Sigmoid colon (tissue), 7 donors: ENCODE measurements around the gene ANAPC16. TPM values are rescaled to one million over a fixed set of nuclear protein-coding genes. Genes with fewer than 3 reads are reported as not detected.
"Not testable (repeated sequence)": the region's sequence is repeated elsewhere in the genome, so short reads cannot be mapped to it uniquely, and the experiment has no call there.

Experiments used
- DNase-seq: peaks from one replicate; pipeline ENCODE4 v3.0.0-alpha.2; 2019
- H3K27ac ChIP-seq, 4 donors: fragments of 200-600 bp; sonication (generic); one replicate each; pipeline ENCODE4 v1.5.1; 2016 to 2019; ENCODE audit warnings: mild to moderate bottlenecking in 1 of 4
- H3K27me3 ChIP-seq, 3 donors: fragments of 200-600 bp; sonication (generic); one replicate each; pipeline ENCODE4 v1.5.1; 2019; ENCODE audit warnings: mild to moderate bottlenecking in 1 of 3
- H3K36me3 ChIP-seq, 4 donors: fragments of 200-600 bp; sonication (generic); one replicate each; pipeline ENCODE4 v1.5.1; 2016 to 2019
- H3K4me1 ChIP-seq, 4 donors: fragments of 200-600 bp; sonication (generic); one replicate each; pipeline ENCODE4 v1.5.1; 2017 to 2019
- H3K4me3 ChIP-seq, 4 donors: fragments of 200-600 bp; sonication (generic); one replicate each; pipeline ENCODE4 v1.5.1; 2017 to 2019; ENCODE audit warnings: mild to moderate bottlenecking in 2 of 4, moderate library complexity in 1 of 4
- H3K9me3 ChIP-seq, 4 donors: fragments of 200-600 bp in 3 of 4; sonication (generic) in 3 of 4; one replicate each; pipeline versions ENCODE4 v1.5.1 to v1.6.1; 2013 to 2019
- EP300 ChIP-seq, 4 donors: sonication (generic); formaldehyde crosslinking; IDR thresholded peaks; one replicate each; pipeline ENCODE4 v1.6.1; 2017; ENCODE audit warnings: antibody characterized with exemption in 4 of 4
- POLR2A ChIP-seq, 2 donors: fragments of 450-650 bp; IDR thresholded peaks; one replicate each; pipeline ENCODE4 v1.6.1; 2016; ENCODE audit warnings: antibody characterized with exemption in 2 of 2, mild to moderate bottlenecking in 2 of 2, moderate library complexity in 2 of 2
- POLR2AphosphoS5 ChIP-seq, 4 donors: sonication (generic); formaldehyde crosslinking; IDR thresholded peaks; one replicate each; pipeline ENCODE4 v1.6.1; 2017; ENCODE audit warnings: antibody characterized with exemption in 4 of 4
- WGBS, 2 donors: extraction: QIAGEN DNeasy Blood & Tissue Kit; methylation state at CpG; one replicate each; pipeline ENCODE4 v1.1.7; 2013; 5-methylcytosine and 5-hydroxymethylcytosine counted together
- intact Hi-C: fragments of 100-400 bp; cut with DNase I; formaldehyde crosslinking; loops from one replicate; pipeline ENCODE4 v1.15.1; 2023
- polyA plus RNA-seq, 3 donors: library from polyadenylated mRNA; stranded (reverse); fragments of 200-250 nt; gene quantifications; one replicate each; pipeline ENCODE4 v1.2.3, GENCODE V29; 2013
- total RNA-seq, 4 donors: library from RNA; depleted of rRNA; stranded (reverse); fragments of >200 nt; gene quantifications; one replicate each; pipeline ENCODE4 v1.1.0, GENCODE V29; 2016
- TF ChIP-seq, protein P1 (sequence below), 4 experiments: fragments of 450-650 bp in 3 of 4; fragments of 200-600 bp in 1 of 4; IDR thresholded peaks; one replicate each; pipeline ENCODE4 v1.5.1; 2016 to 2019; ENCODE audit warnings: antibody characterized with exemption in 4 of 4, mild to moderate bottlenecking in 3 of 4, moderate library complexity in 2 of 4
- donor health status: healthy with polysubstance abuse.
- donor health status: Bipolar disorder and iron deficiency.
- donor health status: healthy.

The ANAPC16 gene
- total and polyA plus RNA-seq, 7 donors: 80.0 to 228 (median 187) TPM

DNA sequence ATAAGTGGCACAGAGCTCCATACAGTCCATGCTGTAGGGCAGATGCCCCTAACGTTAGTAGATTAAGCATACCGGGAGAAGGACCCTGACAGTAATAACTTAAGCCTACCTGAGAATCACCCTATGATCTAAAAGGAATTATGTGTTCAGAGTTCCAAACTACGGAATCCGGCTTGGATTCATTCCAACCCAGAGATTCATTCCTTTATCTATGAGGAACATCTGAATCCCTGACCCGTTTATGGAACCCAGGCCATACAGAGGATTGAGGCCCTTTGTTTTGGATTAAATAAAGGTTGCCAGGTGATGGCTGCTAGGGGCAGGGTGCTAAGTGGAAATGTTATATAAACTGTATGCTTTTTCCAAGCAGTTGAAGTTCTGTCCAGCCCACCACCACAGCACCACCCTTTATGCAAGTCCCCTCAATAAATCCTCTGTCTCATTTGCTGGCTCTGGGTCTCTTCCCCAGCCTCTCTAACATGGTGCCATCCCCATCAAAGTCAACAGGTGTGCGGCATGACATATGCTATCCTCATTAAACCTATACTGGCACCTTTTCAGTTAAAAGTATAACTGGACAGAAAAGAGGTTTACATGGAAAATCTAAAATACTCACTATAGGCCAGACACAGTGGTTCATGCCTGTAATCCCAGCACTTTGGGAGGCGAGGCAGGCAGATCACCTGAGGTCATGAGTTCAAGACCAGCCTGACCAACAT, 9.1 kb upstream of the ANAPC16 start:
- H3K4me3 ChIP-seq: no peak overlapping the region
- intact Hi-C loops: no loop called here
- no peak overlapping the region for H3K27ac ChIP-seq

DNA sequence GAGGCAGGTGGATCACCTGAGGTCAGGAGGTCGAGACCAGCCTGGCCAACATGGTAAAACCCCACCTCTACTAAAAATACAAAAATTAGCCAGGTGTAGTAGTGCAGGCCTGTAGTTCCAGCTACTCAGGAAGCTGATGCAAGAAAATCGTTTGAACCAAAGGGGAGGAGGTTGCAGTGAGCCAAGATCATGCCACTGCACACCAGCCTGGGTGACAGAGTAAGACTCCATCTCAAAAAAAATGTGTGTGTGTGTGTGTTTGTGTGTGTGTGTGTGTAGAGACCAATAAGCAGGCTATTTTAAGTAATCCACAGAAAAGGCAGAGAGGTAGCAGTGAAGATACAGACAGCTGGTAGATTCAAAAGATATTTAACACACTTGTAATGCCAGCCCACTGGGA, 7.3 kb upstream of the ANAPC16 start:
- WGBS, 2 donors: 61 to 63% methylated on average over 2 of the region's 2 CpGs

More for the DNA sequence above, 9.1 kb upstream of the ANAPC16 start:
- peaks cover 0 to 97% (median 31%) of the 10 kb centered on the region in 4 donors for H3K36me3 ChIP-seq
- 91 to 92% methylated on average over 7 of the region's 7 CpGs for WGBS, 2 donors
- no peaks in the 10 kb centered on the region for H3K27me3 ChIP-seq
- no peaks in the 10 kb centered on the region for H3K4me1 ChIP-seq
- no peaks in the 10 kb centered on the region for H3K9me3 ChIP-seq
- TF ChIP-seq POLR2AphosphoS5 (IDR thresholded peaks at IDR 0.05) (no peak), EP300 (IDR thresholded peaks at IDR 0.05) (no peak), POLR2A (IDR thresholded peaks at IDR 0.05) (no peak)
- TF ChIP-seq, protein P1, sequence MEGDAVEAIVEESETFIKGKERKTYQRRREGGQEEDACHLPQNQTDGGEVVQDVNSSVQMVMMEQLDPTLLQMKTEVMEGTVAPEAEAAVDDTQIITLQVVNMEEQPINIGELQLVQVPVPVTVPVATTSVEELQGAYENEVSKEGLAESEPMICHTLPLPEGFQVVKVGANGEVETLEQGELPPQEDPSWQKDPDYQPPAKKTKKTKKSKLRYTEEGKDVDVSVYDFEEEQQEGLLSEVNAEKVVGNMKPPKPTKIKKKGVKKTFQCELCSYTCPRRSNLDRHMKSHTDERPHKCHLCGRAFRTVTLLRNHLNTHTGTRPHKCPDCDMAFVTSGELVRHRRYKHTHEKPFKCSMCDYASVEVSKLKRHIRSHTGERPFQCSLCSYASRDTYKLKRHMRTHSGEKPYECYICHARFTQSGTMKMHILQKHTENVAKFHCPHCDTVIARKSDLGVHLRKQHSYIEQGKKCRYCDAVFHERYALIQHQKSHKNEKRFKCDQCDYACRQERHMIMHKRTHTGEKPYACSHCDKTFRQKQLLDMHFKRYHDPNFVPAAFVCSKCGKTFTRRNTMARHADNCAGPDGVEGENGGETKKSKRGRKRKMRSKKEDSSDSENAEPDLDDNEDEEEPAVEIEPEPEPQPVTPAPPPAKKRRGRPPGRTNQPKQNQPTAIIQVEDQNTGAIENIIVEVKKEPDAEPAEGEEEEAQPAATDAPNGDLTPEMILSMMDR (IDR thresholded peaks at IDR 0.05): no peak
- DNase-seq: no peak

DNA sequence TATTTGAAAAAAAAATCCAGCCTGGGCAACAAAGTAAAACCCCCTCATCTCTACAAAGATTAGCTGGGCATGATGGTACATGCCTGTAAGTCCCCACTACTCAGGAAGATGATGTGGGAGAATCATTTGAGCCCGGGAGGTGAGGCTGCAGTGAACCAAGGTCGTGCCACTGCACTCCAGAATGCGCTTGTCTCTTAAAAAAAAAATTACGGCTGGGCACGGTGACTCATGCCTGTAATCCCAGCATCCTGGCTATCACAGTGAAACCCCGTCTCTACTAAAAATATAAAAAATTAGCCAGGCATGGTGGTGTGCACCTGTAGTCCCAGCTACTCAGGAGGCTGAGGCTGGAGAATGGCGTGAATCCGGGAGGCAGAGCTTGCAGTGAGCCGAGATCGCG, 4.4 kb upstream of the ANAPC16 start:
- Histone ChIP-seq H3K36me3 (peaks cover 0 to 61% (median 28%) of the 10 kb centered on the region in 4 donors), H3K4me1 (peaks cover 0 to 11% (median 9%) of the 10 kb centered on the region in 4 donors)
- intact Hi-C loops: loop anchor here (10.0 kb wide), 1 partner anchor 257 kb away; no protein-coding TSS in a partner anchor
- not testable (repeated sequence) for H3K4me3 ChIP-seq, H3K9me3 ChIP-seq, DNase-seq, H3K27me3 ChIP-seq, H3K27ac ChIP-seq
- WGBS, 2 donors: 91 to 94% methylated on average over 11 of the region's 11 CpGs

More for the DNA sequence above, 7.3 kb upstream of the ANAPC16 start:
- H3K9me3 ChIP-seq, H3K4me3 ChIP-seq, H3K4me1 ChIP-seq, intact Hi-C loops, H3K27ac ChIP-seq, DNase-seq, H3K27me3 ChIP-seq: not testable (repeated sequence)
- H3K36me3 ChIP-seq: peaks cover 0 to 86% (median 28%) of the 10 kb centered on the region in 4 donors

DNA sequence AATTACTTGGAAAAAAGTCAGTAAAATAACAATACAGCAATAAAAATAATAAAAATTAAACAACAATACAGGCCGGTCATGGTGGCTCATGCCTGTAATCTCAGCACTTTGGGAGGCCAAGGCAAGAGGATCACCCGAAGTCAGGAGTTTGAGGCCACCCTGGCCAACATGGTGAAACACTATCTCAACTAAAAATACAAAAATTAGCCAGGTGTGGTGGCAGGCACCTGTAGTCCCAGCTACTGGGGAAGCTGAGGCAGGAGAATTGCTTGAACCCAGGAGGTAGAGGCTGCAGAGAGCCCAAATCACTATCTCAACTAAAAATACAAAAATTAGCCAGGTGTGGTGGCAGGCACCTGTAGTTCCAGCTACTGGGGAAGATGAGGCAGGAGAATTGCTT, 4.0 kb upstream of the ANAPC16 start:
- not testable (repeated sequence) for H3K9me3 ChIP-seq, H3K27ac ChIP-seq, H3K4me3 ChIP-seq, H3K27me3 ChIP-seq
- H3K36me3 ChIP-seq: peaks cover 0 to 56% (median 28%) of the 10 kb centered on the region in 4 donors
- 93 to 97% methylated on average over 2 of the region's 2 CpGs for WGBS, 2 donors
- peaks cover 0 to 14% (median 10%) of the 10 kb centered on the region in 4 donors for H3K4me1 ChIP-seq
- DNase-seq: peak; percentile 4
- intact Hi-C loops: loop anchor here (10.0 kb wide), 1 partner anchor 257 kb away; no protein-coding TSS in a partner anchor

DNA sequence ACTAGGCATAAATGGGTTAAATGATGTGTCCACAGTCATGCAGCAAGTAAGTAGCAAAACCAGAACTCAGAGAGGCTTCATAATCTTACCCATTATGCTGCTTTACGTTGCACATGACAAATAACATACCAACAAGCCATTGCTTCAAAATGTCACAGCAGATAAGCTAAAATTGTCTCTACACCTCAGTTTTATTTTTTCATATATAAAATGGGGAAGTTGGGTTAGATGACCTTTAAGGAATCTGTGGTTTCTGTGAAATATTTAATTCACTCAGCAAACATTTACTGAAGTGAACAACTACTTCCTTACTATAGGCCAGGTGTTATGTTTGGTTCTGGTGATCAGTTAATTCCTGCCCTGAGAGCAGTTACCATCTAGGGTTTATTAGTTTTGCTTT, 2.5 kb downstream of the ANAPC16 start:
- Histone ChIP-seq H3K4me1 (peaks cover 0 to 63% (median 48%) of the 10 kb centered on the region in 4 donors), H3K9me3 (no peaks in the 10 kb centered on the region), H3K36me3 (peaks cover 0 to 13% (median 2%) of the 10 kb centered on the region in 4 donors), H3K27ac (peak overlapping the region; percentile 86 to 99 (median 92)), H3K27me3 (no peaks in the 10 kb centered on the region), H3K4me3 (no peak overlapping the region)
- TF ChIP-seq POLR2A (IDR thresholded peaks at IDR 0.05) (no peak), EP300 (IDR thresholded peaks at IDR 0.05) (no peak), POLR2AphosphoS5 (IDR thresholded peaks at IDR 0.05) (no peak)
- TF ChIP-seq, protein P1 (IDR thresholded peaks at IDR 0.05): no peak
- intact Hi-C loops: loop anchor here (5.0 to 10.0 kb wide), 5 partner anchors 39 to 264 kb away; no protein-coding TSS in a partner anchor
- WGBS, 2 donors: 18% methylated on average over 1 of the region's 1 CpG
- no peak for DNase-seq

DNA sequence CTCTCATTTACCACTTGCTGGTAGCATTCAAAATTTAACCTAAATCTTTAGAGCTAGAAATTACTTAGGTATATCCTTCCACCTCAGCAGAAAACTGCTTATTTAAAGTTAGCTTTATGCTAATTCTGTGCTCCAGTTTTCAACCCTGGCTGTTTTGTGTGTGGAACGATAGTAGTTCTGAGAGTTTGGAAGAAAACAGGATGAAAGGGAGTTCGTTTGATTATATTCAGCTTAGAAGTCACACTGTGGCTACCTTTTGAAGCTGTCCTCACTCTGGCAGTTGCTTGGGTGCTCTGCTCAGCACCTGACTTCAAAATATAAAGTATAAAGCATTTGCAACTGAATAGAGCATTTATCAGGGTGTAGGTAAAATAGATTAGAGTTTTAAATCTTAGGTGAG, 2.9 kb downstream of the ANAPC16 start:
- no peak for TF ChIP-seq POLR2AphosphoS5 (IDR thresholded peaks at IDR 0.05)
- TF ChIP-seq, protein P1 (IDR thresholded peaks at IDR 0.05): no peak
- Histone ChIP-seq H3K4me1 (peaks cover 0 to 65% (median 52%) of the 10 kb centered on the region in 4 donors), H3K27ac (peak overlapping the region; percentile 86 to 99 (median 92)), H3K36me3 (peaks cover 0 to 13% (median 2%) of the 10 kb centered on the region in 4 donors), H3K27me3 (no peaks in the 10 kb centered on the region), H3K9me3 (no peaks in the 10 kb centered on the region), H3K4me3 (peak overlapping the region in 1 of 4 donors; percentile 3)
- WGBS, 2 donors: 35 to 40% methylated on average over 2 of the region's 2 CpGs
- intact Hi-C loops: loop anchor here (5.0 to 10.0 kb wide), 5 partner anchors 39 to 264 kb away; no protein-coding TSS in a partner anchor
- no peak for DNase-seq
